ENCODE data around the gene CBY2.
A peak's percentile ranks its signal among the peaks of the same experiment; 100 is the strongest.

CBY2 gene

GRCh38 chr13:45700971-45701900 lies 884 bp upstream of the CBY2 start:
- H3K4me3 ChIP-seq (ENCODE audit: low read depth, low read length): no peak overlapping the region
- in situ Hi-C loops (cut with HindIII; ENCODE audit: low pct_ligation_motif_present, low sequenced_read_pairs): no loop called here
- peak; percentile 36 for TF ChIP-seq CTCF (IDR thresholded peaks at IDR 0.05; ENCODE audit: low read depth, low read length, missing control alignments)
- peaks cover 9% of the 10 kb centered on the region for H3K27me3 ChIP-seq (replicated peaks)
- DNase-seq: no peak
- no peak overlapping the region for H3K27ac ChIP-seq
- no peaks in the 10 kb centered on the region for H3K36me3 ChIP-seq (replicated peaks)

DNA sequence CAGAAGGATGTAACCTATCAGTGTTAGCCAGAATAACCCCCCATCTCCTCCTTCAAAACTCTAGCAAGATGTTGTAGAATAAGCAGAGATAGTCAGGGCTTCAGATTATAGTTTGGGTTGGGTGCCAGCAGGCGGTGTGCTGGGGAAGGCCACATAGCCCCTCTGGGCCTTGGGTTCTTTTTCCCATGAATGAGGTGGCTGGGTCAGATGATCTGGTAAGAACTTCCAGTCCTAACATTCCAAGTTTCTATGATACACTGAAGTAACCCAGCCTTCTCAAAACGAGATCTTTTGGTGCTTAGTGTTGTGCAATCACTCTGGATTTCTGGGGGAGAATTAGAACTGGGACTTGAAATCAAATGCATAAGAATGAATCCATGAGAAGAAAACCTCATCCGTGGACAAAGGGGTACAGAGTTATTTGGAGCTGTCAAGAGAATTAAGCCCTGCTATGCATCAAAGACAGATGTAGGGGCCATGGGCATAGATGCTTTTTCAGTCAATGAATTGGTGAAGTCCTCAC lies 810 bp downstream of the CBY2 start:
- in situ Hi-C loops (cut with HindIII; ENCODE audit: low pct_ligation_motif_present, low sequenced_read_pairs): no loop called here
- no peak for DNase-seq

GRCh38 chr13:45704211-45704739 lies 2.2 kb downstream of the CBY2 start:
- H3K27ac ChIP-seq: no peak overlapping the region

More for the DNA sequence above, 810 bp downstream of the CBY2 start:
- Histone ChIP-seq H3K4me3 (ENCODE audit: low read depth, low read length) (no peak overlapping the region), H3K36me3 (replicated peaks) (no peaks in the 10 kb centered on the region), H3K27me3 (replicated peaks) (peaks cover 9% of the 10 kb centered on the region), H3K27ac (no peak overlapping the region)
- no peak for TF ChIP-seq CTCF (IDR thresholded peaks at IDR 0.05; ENCODE audit: low read depth, low read length, missing control alignments)

DNA sequence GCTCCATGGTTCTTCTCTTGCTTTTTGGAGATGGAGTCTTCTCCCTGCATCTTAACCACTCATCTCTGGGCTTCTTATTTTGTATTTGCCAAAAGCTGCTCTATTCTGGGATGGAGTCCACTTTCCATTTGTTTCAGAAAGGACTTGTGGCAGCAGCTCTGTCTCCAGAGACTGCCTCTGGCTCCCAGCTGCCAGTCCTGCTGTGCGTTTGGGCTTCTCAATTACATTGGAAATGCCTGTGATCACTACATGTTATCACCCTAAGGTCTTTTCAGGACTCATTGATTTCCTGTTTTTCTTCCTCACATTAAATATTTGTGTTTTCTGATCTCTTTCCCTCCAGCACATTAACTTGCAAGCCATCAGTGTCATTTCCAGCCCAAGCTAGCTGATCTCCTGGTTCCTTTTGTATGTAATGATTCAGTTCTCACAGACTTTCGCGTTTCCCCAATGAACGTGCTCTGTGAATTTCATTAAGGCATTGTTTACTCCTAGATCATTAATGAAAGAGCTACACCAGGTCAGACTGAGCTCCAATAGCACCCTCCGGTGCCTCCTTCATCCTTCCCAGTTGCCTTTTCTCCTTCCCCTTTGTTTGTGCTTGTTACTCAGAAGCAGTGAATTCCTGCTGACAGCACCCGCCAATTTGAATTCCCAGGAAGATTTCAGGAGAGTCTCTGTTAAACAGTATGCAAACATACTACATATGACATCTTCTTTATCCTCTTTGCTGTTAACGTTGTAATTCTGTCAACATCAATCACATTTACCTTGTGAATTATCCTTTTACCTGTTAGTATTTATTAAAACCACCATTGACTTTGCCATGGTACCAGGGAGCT lies 3.0 kb downstream of the CBY2 start:
- no peak for TF ChIP-seq CTCF (IDR thresholded peaks at IDR 0.05; ENCODE audit: low read depth, low read length, missing control alignments)
- Histone ChIP-seq H3K27ac (no peak overlapping the region), H3K36me3 (replicated peaks) (no peaks in the 10 kb centered on the region), H3K4me3 (ENCODE audit: low read depth, low read length) (no peak overlapping the region), H3K27me3 (replicated peaks) (peaks cover 9% of the 10 kb centered on the region)
- in situ Hi-C loops (cut with HindIII; ENCODE audit: low pct_ligation_motif_present, low sequenced_read_pairs): no loop called here
- DNase-seq: no peak

More at GRCh38 chr13:45704211-45704739, 2.2 kb downstream of the CBY2 start:
- in situ Hi-C loops (cut with HindIII; ENCODE audit: low pct_ligation_motif_present, low sequenced_read_pairs): no loop called here
- Histone ChIP-seq H3K36me3 (replicated peaks) (no peaks in the 10 kb centered on the region), H3K4me3 (ENCODE audit: low read depth, low read length) (no peak overlapping the region), H3K27me3 (replicated peaks) (peaks cover 9% of the 10 kb centered on the region)
- TF ChIP-seq CTCF (IDR thresholded peaks at IDR 0.05; ENCODE audit: low read depth, low read length, missing control alignments): no peak
- DNase-seq: no peak

DNA sequence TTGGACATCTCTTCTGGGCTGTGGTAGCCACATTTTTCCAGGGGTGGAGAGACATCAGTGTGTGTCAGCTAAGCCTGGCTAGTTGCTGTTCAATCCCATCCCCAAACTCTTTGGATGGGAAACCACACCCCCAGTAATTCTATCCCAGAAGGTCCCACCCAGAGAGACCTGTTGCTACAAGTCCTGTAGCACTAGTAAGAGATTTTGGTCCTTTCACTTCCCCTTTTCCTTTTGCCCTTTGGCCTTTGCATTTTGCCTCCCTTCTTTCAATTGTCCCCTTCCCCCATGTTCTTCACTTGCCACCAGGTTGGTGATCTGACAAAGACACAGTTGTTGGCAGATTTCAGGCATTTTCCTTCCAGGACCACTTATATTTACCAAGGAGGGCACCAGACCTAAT lies 3.8 kb downstream of the CBY2 start:
- no peak for DNase-seq
- no peak for TF ChIP-seq CTCF (IDR thresholded peaks at IDR 0.05; ENCODE audit: low read depth, low read length, missing control alignments)
- H3K27me3 ChIP-seq (replicated peaks): peaks cover 4% of the 10 kb centered on the region
- H3K27ac ChIP-seq: no peak overlapping the region
- no peak overlapping the region for H3K4me3 ChIP-seq (ENCODE audit: low read depth, low read length)
- H3K36me3 ChIP-seq (replicated peaks): no peaks in the 10 kb centered on the region
- in situ Hi-C loops (cut with HindIII; ENCODE audit: low pct_ligation_motif_present, low sequenced_read_pairs): no loop called here
